Astrocyte of the cerebellum (primary cell): ENCODE data around the gene VTI1A.
"Not testable (repeated sequence)": the region's sequence is repeated elsewhere in the genome, so short reads cannot be mapped to it uniquely, and the experiment has no call there.

Experiments used
- DNase-seq: peaks from one replicate; pipeline ENCODE4 v3.0.0-alpha.2; 2011; ENCODE audit warnings: low read depth
- H3K4me3 ChIP-seq: 2 replicates; pipeline ENCODE4 v1.5.1; 2011; ENCODE audit warnings: mild to moderate bottlenecking, low read depth, low read length, moderate library complexity
- in situ Hi-C: cut with HindIII; loops from 2 replicates; pipeline ENCODE4 v1.10.0; 2017; ENCODE audit warnings: low sequenced_read_pairs
- TF ChIP-seq, protein P1 (sequence below): IDR thresholded peaks from 2 replicates; pipeline ENCODE4 v1.5.1; 2012; ENCODE audit warnings: low read length, low read depth, moderate library complexity, mild to moderate bottlenecking; ENCODE audit errors: missing control alignments

Gene VTI1A

DNA sequence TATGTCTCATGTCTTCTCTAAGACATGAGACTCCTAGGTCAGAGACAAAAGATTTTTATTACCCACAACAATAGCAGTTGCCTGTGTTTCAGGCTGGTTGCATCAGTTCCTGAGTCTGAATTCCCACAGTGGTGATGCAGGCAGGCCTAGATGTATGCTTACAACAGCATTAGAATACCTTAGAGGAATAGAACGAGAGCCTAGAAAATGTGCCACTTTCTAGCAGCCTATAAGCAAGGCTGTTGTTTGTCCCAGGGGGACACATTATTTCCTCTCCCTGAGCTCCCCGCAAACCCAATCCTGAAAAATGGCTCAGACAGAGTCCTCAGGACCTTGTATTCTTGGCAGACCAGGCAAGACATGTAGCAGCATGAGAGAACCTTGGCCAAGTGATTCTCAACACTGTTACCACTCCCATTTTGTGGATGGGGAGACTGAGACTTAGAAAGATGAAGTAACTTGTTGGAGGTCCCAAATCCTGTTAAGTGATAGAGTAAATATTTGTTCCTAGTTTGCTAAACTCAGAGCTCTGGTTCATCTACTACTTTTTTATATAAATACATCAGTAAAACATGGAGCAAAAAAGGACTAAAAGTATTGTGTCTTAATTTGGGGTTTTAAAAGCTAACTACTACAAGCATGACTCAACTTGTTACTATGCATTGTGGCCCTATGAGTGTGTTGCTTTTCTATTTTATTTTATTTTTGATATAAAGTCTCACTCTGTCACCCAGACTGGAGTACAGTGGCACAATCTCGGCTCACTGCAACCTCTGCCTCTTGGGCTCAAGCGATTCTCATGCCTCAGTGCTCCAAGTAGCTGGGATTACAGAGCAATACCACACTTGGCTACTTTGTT is 14.2 kb downstream of the VTI1A start:
- TF ChIP-seq, protein P1, sequence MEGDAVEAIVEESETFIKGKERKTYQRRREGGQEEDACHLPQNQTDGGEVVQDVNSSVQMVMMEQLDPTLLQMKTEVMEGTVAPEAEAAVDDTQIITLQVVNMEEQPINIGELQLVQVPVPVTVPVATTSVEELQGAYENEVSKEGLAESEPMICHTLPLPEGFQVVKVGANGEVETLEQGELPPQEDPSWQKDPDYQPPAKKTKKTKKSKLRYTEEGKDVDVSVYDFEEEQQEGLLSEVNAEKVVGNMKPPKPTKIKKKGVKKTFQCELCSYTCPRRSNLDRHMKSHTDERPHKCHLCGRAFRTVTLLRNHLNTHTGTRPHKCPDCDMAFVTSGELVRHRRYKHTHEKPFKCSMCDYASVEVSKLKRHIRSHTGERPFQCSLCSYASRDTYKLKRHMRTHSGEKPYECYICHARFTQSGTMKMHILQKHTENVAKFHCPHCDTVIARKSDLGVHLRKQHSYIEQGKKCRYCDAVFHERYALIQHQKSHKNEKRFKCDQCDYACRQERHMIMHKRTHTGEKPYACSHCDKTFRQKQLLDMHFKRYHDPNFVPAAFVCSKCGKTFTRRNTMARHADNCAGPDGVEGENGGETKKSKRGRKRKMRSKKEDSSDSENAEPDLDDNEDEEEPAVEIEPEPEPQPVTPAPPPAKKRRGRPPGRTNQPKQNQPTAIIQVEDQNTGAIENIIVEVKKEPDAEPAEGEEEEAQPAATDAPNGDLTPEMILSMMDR, result no peak
- in situ Hi-C loops, result no loop called here
- DNase-seq, result no peak
- H3K4me3 ChIP-seq, result no peak overlapping the region

DNA sequence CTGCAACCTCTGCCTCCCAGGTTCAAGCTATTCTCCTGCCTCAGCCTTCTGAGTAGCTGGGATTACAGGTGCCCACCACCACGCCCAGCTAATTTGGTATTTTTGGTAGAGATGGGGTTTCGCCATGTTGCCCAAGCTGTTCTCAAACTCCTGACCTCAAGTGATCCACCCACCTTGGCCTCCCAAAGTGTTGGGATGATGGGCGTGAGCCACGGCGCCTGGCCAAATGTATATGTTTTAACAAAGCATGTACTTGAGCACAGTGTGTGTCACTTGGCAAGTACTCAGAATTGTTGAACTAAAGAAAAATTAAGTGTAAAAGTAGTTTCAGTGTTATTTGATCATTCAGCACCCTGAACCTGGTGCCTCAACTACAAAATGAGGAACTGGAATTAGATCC is 17.1 kb downstream of the VTI1A start:
- DNase-seq, H3K4me3 ChIP-seq, in situ Hi-C loops: not testable (repeated sequence)

DNA sequence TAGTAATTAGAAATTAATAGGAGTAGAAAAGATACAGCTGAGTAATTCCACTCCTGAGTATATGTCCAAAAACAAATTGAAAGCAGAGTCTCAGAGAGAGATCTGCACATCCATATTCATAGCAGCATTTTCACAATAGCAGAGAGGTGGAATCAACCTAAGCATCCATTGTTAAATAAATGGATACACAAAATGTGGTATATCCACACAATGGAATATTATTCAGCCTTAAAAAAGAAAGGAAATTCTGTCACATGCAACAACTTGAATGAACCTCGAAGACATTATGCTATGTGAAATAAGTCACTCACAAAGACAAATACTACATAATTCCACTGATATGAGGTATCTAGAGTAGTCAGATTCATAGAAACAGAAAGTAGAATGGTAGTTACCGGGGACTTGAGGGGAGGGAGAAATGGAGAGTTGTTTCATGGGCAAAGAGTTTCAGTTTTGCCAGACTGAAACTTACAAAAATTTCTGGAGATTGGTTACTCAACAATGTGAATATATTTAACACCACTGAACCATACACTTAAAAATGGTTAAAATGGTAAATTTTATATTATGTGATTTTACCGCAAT is 18.4 kb downstream of the VTI1A start:
- TF ChIP-seq, protein P1, result no peak

DNA sequence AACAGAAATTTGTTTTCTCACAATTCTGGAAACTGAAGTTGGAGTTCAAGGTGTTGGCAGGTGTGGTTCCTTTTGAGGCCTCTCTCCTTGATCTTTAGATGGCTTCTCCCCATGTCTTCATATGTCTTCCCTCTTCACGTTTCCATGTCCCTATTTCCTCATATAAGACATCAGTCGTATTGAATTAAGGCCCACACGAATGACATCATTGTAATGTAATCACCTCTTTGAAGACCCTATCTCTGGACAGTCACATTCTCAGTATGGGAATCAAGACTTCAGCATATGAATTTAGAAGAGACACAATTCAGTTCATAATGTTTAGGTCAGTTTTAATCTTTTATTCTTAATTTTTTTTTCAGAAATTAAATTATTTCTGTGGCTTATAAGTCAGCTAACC is 19.8 kb downstream of the VTI1A start:
- TF ChIP-seq, protein P1, result no peak
- in situ Hi-C loops, result no loop called here

More for the DNA sequence above, 18.4 kb downstream of the VTI1A start:
- H3K4me3 ChIP-seq, result no peak overlapping the region
- no peak for DNase-seq
- in situ Hi-C loops, result no loop called here

DNA sequence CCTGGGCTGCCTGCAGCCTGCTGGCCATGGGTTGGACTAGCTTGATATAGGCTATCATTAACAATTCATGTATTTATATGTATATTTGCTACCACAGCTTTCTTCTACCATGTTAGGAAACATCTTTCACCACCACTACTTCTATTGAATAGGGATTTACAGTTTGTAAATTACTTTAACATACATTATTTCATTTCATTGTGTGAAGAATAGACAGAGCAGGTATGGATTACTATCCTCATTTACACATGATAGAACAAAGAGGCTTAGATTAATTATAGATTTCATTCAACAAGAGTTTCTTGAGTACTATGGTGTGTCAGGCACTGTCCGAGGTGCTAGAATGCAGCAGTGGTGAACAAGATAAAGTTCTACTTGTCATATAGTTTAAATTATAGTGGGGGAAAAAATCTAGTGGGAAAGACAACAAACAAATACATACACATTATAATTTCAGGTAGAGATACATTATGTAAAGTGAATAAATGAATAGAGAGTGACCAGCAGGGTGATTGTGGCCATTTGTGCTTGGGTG is 20.6 kb downstream of the VTI1A start:
- DNase-seq, result no peak
- TF ChIP-seq, protein P1, result no peak
- in situ Hi-C loops, result no loop called here
- no peak overlapping the region for H3K4me3 ChIP-seq

More for the DNA sequence above, 19.8 kb downstream of the VTI1A start:
- H3K4me3 ChIP-seq, result no peak overlapping the region
- DNase-seq, result no peak

DNA sequence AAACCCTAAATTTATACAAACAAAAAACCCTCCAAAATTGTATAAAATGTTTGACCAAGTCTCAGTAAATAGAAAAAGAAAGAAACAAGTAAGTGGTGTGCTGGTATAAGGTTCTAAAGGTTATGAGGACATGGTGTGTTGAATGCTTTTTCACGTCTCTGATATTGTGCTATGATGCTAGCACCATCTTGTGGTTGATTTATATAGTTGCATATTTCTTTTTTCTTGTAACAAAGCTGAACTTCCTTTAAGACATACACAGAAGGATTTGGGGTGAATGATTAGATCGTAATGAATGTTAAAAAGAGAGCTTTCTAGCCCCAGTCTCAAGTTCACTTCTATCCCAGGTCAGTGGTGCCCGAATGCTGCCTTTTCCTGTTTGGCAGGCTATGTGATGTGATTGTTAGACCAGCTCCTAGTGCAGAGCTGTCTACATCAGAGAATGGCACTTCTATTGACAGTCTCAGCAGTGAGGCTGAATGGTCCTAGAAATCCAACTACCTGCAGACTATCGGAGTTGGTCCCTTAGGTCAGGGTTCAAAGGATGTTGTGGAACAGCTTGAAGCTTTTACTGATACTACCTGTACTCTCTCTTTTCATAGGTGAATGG is 25.0 kb downstream of the VTI1A start:
- TF ChIP-seq, protein P1, result peak; percentile 49
- in situ Hi-C loops, result no loop called here
- H3K4me3 ChIP-seq, result no peak overlapping the region
- DNase-seq, result peak; percentile 22
